Measurements from ENCODE around the gene UBAC1. TPM values are rescaled to one million over a fixed set of nuclear protein-coding genes. Genes with fewer than 3 reads are reported as not detected.

The UBAC1 gene
- polyA plus RNA-seq, 1 of the 3 experiments (the other 2 are of a cell fraction): 67.7 TPM

DNA sequence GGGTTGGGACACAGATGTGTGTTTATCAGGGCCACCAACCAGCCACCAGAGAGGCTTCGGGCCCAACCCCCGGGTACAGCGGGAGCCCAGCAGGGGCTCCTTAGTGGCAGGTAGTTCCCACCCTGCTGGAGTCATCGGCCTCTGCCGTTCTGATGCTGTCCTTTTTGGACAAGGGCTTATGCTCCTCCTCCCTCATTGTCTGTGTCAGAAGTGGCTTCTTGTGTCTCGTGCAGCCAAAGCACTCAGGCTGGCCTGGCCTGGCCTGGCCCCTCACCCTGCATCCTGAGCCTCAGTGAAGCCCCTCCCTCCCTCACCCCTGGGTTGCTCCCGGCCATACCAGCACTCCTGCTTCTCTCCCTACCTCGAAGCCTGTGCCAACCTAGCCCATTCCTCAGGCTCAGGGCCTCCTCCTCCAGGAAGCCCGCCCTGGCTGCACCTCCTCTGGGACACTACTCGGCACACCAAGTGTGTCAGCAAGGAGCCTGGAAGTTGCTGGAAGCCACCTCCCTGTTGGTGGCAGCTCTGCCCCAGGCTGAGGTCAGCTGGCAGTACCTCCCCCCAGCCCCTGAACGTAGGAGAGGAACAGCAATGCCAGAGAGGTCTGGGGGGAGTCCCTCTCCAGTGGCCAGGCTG lies 4.1 kb upstream of the UBAC1 start:
- H3K9ac ChIP-seq: no peak overlapping the region
- ChIA-PET POLR2A (no interaction called here), CTCF (interaction anchor here (11.3 kb wide), 1 partner anchor 157 kb away, joined by 174 read pairs; no protein-coding TSS in a partner anchor)
- no peaks in the 10 kb centered on the region for H3K9me2 ChIP-seq
- H3K27ac ChIP-seq (ENCODE audit: low read depth in 2 of 2, low read length in 1 of 2): no peak overlapping the region
- no peak overlapping the region for H3K4me3 ChIP-seq (ENCODE audit: low read depth in 2 of 2, low read length in 1 of 2)
- no peak overlapping the region for H3K4me2 ChIP-seq
- H3K36me3 ChIP-seq (replicated peaks in 1 of 2; ENCODE audit: control insufficient read depth in 1 of 2, insufficient read depth in 2 of 2, low read length in 1 of 2): no peaks in the 10 kb centered on the region
- no peaks in the 10 kb centered on the region for H3K9me3 ChIP-seq
- H3K27me3 ChIP-seq (ENCODE audit: insufficient read depth): no peaks in the 10 kb centered on the region
- no peak for DNase-seq
- peaks cover 4% of the 10 kb centered on the region for H3F3A ChIP-seq (replicated peaks; ENCODE audit: insufficient read depth)
- peaks cover 7% of the 10 kb centered on the region; the same call in 1 of the 2 replicates for H3K79me2 ChIP-seq (ENCODE audit: insufficient read depth)
- peaks cover under 1% of the 10 kb centered on the region; the same call in 1 of the 2 replicates for H4K20me1 ChIP-seq (ENCODE audit: insufficient read depth)
- TF ChIP-seq, protein P1, sequence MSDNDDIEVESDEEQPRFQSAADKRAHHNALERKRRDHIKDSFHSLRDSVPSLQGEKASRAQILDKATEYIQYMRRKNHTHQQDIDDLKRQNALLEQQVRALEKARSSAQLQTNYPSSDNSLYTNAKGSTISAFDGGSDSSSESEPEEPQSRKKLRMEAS (IDR thresholded peaks at IDR 0.05; ENCODE audit: low read depth): no peak
- TF ChIP-seq GATA2 (CRISPR knock-in tag; IDR thresholded peaks at IDR 0.05) (no peak), EZH2phosphoT487 (IDR thresholded peaks at IDR 0.05; ENCODE audit: borderline replicate concordance, low read depth) (no peak)
- 57% methylated on average over 4 of the region's 11 CpGs for WGBS (ENCODE audit: low lambda C conversion rate)
- no peak overlapping the region for H2AFZ ChIP-seq (ENCODE audit: low read depth)
- peaks cover 19 to 21% of the 10 kb centered on the region in 2 experiments; a peak in 3 of 4 replicates for H3K4me1 ChIP-seq (ENCODE audit: control insufficient read depth in 1 of 2, insufficient read depth in 2 of 2, low read depth in 1 of 2, low read length in 1 of 2)

DNA sequence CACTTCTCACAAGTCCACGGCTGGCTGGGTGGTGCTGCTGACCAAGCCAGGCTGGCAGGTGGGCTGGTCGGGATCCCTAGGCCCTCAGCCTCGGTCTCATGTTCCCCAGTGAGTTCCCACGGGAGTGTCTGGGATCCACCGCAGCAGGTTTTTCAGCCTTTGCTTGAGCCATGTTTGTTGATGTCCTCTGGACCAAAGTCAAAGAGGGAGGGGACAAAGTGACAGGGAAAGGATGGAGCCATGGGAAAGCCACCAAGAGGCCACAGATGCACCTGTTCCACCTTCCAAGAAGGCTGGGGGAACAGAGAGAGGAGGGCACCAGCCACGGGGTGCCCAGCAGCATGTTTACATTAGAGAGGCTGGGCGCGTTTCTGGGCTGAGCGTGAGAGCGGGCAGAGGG lies 2.8 kb upstream of the UBAC1 start:
- ChIA-PET POLR2A (no interaction called here), CTCF (interaction anchor here (0.7 to 11.3 kb wide), 3 partner anchors 30 to 158 kb away, joined by 3 to 174 read pairs (median 3); no protein-coding TSS in a partner anchor)
- Histone ChIP-seq H3K4me3 (ENCODE audit: low read depth in 2 of 2, low read length in 1 of 2) (no peak overlapping the region), H3K27ac (ENCODE audit: low read depth in 2 of 2, low read length in 1 of 2) (no peak overlapping the region), H4K20me1 (ENCODE audit: insufficient read depth) (peaks cover 13% of the 10 kb centered on the region), H3K27me3 (ENCODE audit: insufficient read depth) (no peaks in the 10 kb centered on the region), H3K36me3 (replicated peaks in 1 of 2; ENCODE audit: control insufficient read depth in 1 of 2, insufficient read depth in 2 of 2, low read length in 1 of 2) (no peaks in the 10 kb centered on the region), H3K79me2 (ENCODE audit: insufficient read depth) (peaks cover 20% of the 10 kb centered on the region; the same call in 1 of the 2 replicates), H3K9ac (no peak overlapping the region), H3K4me2 (no peak overlapping the region), H3K4me1 (ENCODE audit: control insufficient read depth in 1 of 2, insufficient read depth in 2 of 2, low read depth in 1 of 2, low read length in 1 of 2) (peaks cover 10 to 30% of the 10 kb centered on the region in 2 experiments; a peak in 3 of 4 replicates), H3K9me2 (no peaks in the 10 kb centered on the region), H2AFZ (ENCODE audit: low read depth) (no peak overlapping the region), H3K9me3 (no peaks in the 10 kb centered on the region), H3F3A (replicated peaks; ENCODE audit: insufficient read depth) (peaks cover 4% of the 10 kb centered on the region)
- WGBS (ENCODE audit: low lambda C conversion rate): 92% methylated on average over 10 of the region's 10 CpGs
- no peak for DNase-seq
- TF ChIP-seq YY1 (IDR thresholded peaks at IDR 0.05; ENCODE audit: low read depth) (no peak), FOSL2 (IDR thresholded peaks at IDR 0.05; ENCODE audit: borderline replicate concordance, low read depth) (no peak), SIN3A (IDR thresholded peaks at IDR 0.05; ENCODE audit: borderline replicate concordance, low read depth, low read length) (no peak), FOXM1 (IDR thresholded peaks at IDR 0.05; ENCODE audit: low read depth) (no peak), ELF1 (IDR thresholded peaks at IDR 0.05) (no peak), CHD2 (IDR thresholded peaks at IDR 0.05; ENCODE audit: low read length, partially characterized antibody) (no peak), GABPA (IDR thresholded peaks at IDR 0.05; ENCODE audit: low read depth) (no peak), USF2 (IDR thresholded peaks at IDR 0.05; ENCODE audit: borderline replicate concordance, low read depth, low read length) (no peak), JUND (IDR thresholded peaks at IDR 0.05) (no peak), RFX5 (IDR thresholded peaks at IDR 0.05; ENCODE audit: low read length) (no peak), FOXJ3 (CRISPR knock-in tag; IDR thresholded peaks at IDR 0.05) (no peak)
- TF ChIP-seq, protein P2, sequence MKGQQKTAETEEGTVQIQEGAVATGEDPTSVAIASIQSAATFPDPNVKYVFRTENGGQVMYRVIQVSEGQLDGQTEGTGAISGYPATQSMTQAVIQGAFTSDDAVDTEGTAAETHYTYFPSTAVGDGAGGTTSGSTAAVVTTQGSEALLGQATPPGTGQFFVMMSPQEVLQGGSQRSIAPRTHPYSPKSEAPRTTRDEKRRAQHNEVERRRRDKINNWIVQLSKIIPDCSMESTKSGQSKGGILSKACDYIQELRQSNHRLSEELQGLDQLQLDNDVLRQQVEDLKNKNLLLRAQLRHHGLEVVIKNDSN (IDR thresholded peaks at IDR 0.05; ENCODE audit: borderline replicate concordance, low read depth): no peak
- TF ChIP-seq, protein P3, sequence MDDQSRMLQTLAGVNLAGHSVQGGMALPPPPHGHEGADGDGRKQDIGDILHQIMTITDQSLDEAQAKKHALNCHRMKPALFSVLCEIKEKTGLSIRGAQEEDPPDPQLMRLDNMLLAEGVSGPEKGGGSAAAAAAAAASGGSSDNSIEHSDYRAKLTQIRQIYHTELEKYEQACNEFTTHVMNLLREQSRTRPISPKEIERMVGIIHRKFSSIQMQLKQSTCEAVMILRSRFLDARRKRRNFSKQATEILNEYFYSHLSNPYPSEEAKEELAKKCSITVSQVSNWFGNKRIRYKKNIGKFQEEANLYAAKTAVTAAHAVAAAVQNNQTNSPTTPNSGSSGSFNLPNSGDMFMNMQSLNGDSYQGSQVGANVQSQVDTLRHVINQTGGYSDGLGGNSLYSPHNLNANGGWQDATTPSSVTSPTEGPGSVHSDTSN (IDR thresholded peaks at IDR 0.05): no peak
- TF ChIP-seq, protein P1 (IDR thresholded peaks at IDR 0.05; ENCODE audit: low read depth): no peak

All from SK-N-SH (cell line).